C4-2B (cell line): Measurements from ENCODE around the gene CASKIN1.

Experiments
- CTCF ChIP-seq: fragments of 450-650 bp; conservative IDR thresholded peaks from 2 replicates; pipeline ENCODE4 v1.5.1; 2017; ENCODE audit warnings: mild to moderate bottlenecking
- ZFX ChIP-seq: fragments of 450-650 bp; IDR thresholded peaks from 2 replicates; pipeline ENCODE4 v1.6.1; 2017

DNA sequence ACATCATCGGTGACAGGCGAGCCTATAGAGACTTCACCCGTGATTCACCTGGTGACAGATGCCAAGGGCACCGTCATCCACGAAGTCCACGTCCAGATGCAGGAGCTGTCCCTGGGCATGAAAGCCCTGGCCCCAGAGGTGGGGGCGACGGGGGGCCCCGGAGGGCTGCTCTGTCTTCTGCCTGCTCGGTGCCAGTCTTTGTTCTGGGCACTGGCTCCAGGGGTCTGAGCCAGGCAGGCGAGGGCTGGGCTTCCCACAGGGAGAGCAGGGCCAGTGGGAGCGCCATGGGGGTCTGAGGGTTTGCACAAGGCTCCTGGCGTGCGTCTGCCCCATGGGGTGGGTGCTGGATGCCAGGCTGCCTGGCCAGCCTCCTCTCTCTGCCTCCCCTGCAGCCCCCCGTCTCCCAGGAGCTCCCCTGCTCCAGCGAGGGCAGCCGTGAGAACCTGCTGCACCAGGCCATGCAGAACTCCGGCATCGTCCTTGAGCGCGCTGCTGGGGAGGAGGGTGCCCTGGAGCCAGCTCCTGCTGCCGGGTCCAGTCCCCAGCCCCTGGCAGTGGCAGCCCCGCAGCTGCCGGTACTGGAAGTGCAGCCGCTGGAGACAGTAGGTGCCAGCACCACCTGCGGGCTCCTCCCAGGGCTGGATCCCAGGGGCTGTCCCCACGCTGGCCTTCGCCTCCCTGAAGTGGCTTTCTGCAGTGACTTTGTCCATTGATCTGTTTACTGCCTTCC lies 36.8 kb upstream of the CASKIN1 start:
- no peak for TF ChIP-seq CTCF
- TF ChIP-seq ZFX, result no peak
